GM12891 (cell line): Measurements from ENCODE around the gene LSM3.

Source experiments
- DNase-seq: peaks from one replicate; pipeline ENCODE4 v3.0.0; 2011; ENCODE audit warnings: low spot score; ENCODE audit not compliant: insufficient read length
- FAIRE-seq: peaks from 2 replicates; lab custom pipeline; 2011; peaks lifted over from hg19 to GRCh38; lab: Jason Lieb, UNC
- PAX5 ChIP-seq: IDR thresholded peaks from 2 replicates; pipeline ENCODE4 v1.6.1; 2011; ENCODE audit warnings: low read length, moderate library complexity, mild to moderate bottlenecking; ENCODE audit not compliant: insufficient read depth, severe bottlenecking
- POLR2A ChIP-seq: IDR thresholded peaks from 2 replicates; pipeline ENCODE4 v1.6.1; 2011; ENCODE audit warnings: low read depth, low read length, control low read depth
- POLR2AphosphoS5 ChIP-seq: IDR thresholded peaks from 2 replicates; pipeline ENCODE4 v1.6.1; 2011; ENCODE audit warnings: low read depth, low read length, control low read depth
- POU2F2 ChIP-seq: IDR thresholded peaks from 2 replicates; pipeline ENCODE4 v1.6.1; 2011; ENCODE audit warnings: low read depth, mild to moderate bottlenecking, control low read depth, low read length, moderate library complexity
- SPI1 ChIP-seq: IDR thresholded peaks from 2 replicates; pipeline ENCODE4 v1.6.1; 2011; ENCODE audit warnings: low read depth, low read length, control low read depth
- TAF1 ChIP-seq: IDR thresholded peaks from 2 replicates; pipeline ENCODE4 v1.6.1; 2011; ENCODE audit warnings: low read depth, low read length, control low read depth

The LSM3 gene

GRCh38 chr3:14156843-14157561 lies 21.6 kb upstream of the LSM3 start:
- TF ChIP-seq SPI1, result no peak
- no peak for TF ChIP-seq TAF1
- TF ChIP-seq POLR2AphosphoS5, result no peak
- TF ChIP-seq POU2F2, result no peak
- FAIRE-seq, result no peak
- DNase-seq, result no peak

- TF ChIP-seq POLR2A (no peak), SPI1 (no peak), PAX5 (no peak), POU2F2 (no peak), TAF1 (no peak), POLR2AphosphoS5 (no peak)
- DNase-seq (no peak), FAIRE-seq (no peak)
Measured at GRCh38 chr3:14157951-14158350, 20.7 kb upstream of the LSM3 start.

- TF ChIP-seq SPI1, result no peak
- no peak for TF ChIP-seq POLR2AphosphoS5
- TF ChIP-seq TAF1, result no peak
- TF ChIP-seq PAX5, result no peak
- TF ChIP-seq POU2F2, result no peak
- no peak for TF ChIP-seq POLR2A
- FAIRE-seq (no peak), DNase-seq (no peak)
Measured at GRCh38 chr3:14158370-14158769, 20.2 kb upstream of the LSM3 start.

- DNase-seq (no peak), FAIRE-seq (no peak)
- no peak for TF ChIP-seq POU2F2
- no peak for TF ChIP-seq TAF1
- TF ChIP-seq POLR2A, result no peak
- TF ChIP-seq POLR2AphosphoS5, result no peak
- no peak for TF ChIP-seq SPI1
- TF ChIP-seq PAX5, result no peak
Measured at GRCh38 chr3:14159426-14159825, 19.2 kb upstream of the LSM3 start.

GRCh38 chr3:14161282-14161681 lies 17.3 kb upstream of the LSM3 start:
- no peak for FAIRE-seq
- no peak for DNase-seq
- TF ChIP-seq POU2F2, result no peak
- TF ChIP-seq PAX5, result no peak
- TF ChIP-seq POLR2AphosphoS5, result no peak
- no peak for TF ChIP-seq TAF1
- no peak for TF ChIP-seq SPI1
- no peak for TF ChIP-seq POLR2A

GRCh38 chr3:14162178-14162577 lies 16.4 kb upstream of the LSM3 start:
- TF ChIP-seq TAF1, result no peak
- TF ChIP-seq POLR2AphosphoS5, result no peak
- no peak for TF ChIP-seq POU2F2
- TF ChIP-seq SPI1, result no peak
- TF ChIP-seq PAX5, result no peak
- no peak for TF ChIP-seq POLR2A
- FAIRE-seq, result no peak
- DNase-seq, result no peak

GRCh38 chr3:14166877-14167603 lies 11.6 kb upstream of the LSM3 start:
- DNase-seq (no peak), FAIRE-seq (no peak)
- TF ChIP-seq POU2F2 (no peak), POLR2A (no peak), TAF1 (no peak), PAX5 (no peak), SPI1 (no peak), POLR2AphosphoS5 (no peak)

GRCh38 chr3:14169435-14169834 lies 9.2 kb upstream of the LSM3 start:
- TF ChIP-seq PAX5 (no peak), SPI1 (no peak), POU2F2 (no peak), POLR2AphosphoS5 (no peak), POLR2A (no peak), TAF1 (no peak)
- DNase-seq (no peak), FAIRE-seq (no peak)

GRCh38 chr3:14169871-14170270 lies 8.7 kb upstream of the LSM3 start:
- no peak for FAIRE-seq
- no peak for DNase-seq
- no peak for TF ChIP-seq POLR2A
- TF ChIP-seq POLR2AphosphoS5, result no peak
- TF ChIP-seq PAX5, result no peak
- no peak for TF ChIP-seq POU2F2
- no peak for TF ChIP-seq TAF1
- TF ChIP-seq SPI1, result no peak

- TF ChIP-seq SPI1, result no peak
- TF ChIP-seq POLR2AphosphoS5, result no peak
- TF ChIP-seq POU2F2, result no peak
- TF ChIP-seq TAF1, result no peak
- no peak for TF ChIP-seq POLR2A
- no peak for TF ChIP-seq PAX5
- DNase-seq (no peak), FAIRE-seq (no peak)
Measured at GRCh38 chr3:14170531-14171159, 8.0 kb upstream of the LSM3 start.

GRCh38 chr3:14172496-14172895 lies 6.1 kb upstream of the LSM3 start:
- no peak for FAIRE-seq
- no peak for DNase-seq
- no peak for TF ChIP-seq POLR2A
- TF ChIP-seq TAF1, result no peak
- no peak for TF ChIP-seq POLR2AphosphoS5
- no peak for TF ChIP-seq SPI1
- no peak for TF ChIP-seq POU2F2
- TF ChIP-seq PAX5, result no peak
